ENCODE measurements around the gene ZNF483. TPM values are rescaled to one million over a fixed set of nuclear protein-coding genes. Genes with fewer than 3 reads are reported as not detected.
"Not testable (repeated sequence)": the region's sequence is repeated elsewhere in the genome, so short reads cannot be mapped to it uniquely, and the experiment has no call there.

Gene ZNF483
- total RNA-seq, 1 donor from 2014 or later: 8.7 TPM

- Histone ChIP-seq H3K27me3 (no peaks in the 10 kb centered on the region), H3K4me1 (peaks cover 6% of the 10 kb centered on the region), H3K36me3 (peaks cover 8% of the 10 kb centered on the region), H3K4me3 (no peak overlapping the region), H3K27ac (no peak overlapping the region), H3K9me3 (no peaks in the 10 kb centered on the region)
- no peak for TF ChIP-seq CTCF (IDR thresholded peaks at IDR 0.05)
- intact Hi-C loops (cut with DNase I): no loop called here
- no peak for DNase-seq
- ATAC-seq: no peak
Measured at GRCh38 chr9:111529787-111530186, 4.8 kb downstream of the ZNF483 start.

GRCh38 chr9:111531716-111532115, 6.7 kb downstream of the ZNF483 start:
- intact Hi-C loops (cut with DNase I): no loop called here
- TF ChIP-seq CTCF (IDR thresholded peaks at IDR 0.05): no peak
- no peak overlapping the region for H3K27ac ChIP-seq
- H3K9me3 ChIP-seq: peaks cover 10% of the 10 kb centered on the region
- peaks cover 11% of the 10 kb centered on the region for H3K36me3 ChIP-seq
- H3K4me3 ChIP-seq: no peak overlapping the region
- DNase-seq (no peak), ATAC-seq (no peak)
- H3K4me1 ChIP-seq: no peaks in the 10 kb centered on the region
- H3K27me3 ChIP-seq: no peaks in the 10 kb centered on the region

GRCh38 chr9:111533099-111533790, 8.3 kb downstream of the ZNF483 start:
- TF ChIP-seq CTCF (IDR thresholded peaks at IDR 0.05): no peak
- ATAC-seq (no peak), DNase-seq (no peak)
- H3K27me3 ChIP-seq: no peaks in the 10 kb centered on the region
- no peak overlapping the region for H3K4me3 ChIP-seq
- H3K4me1 ChIP-seq: no peaks in the 10 kb centered on the region
- intact Hi-C loops (cut with DNase I): no loop called here
- H3K36me3 ChIP-seq: peaks cover 11% of the 10 kb centered on the region
- H3K27ac ChIP-seq: no peak overlapping the region
- H3K9me3 ChIP-seq: peaks cover 10% of the 10 kb centered on the region

GRCh38 chr9:111542497-111543254, 17.7 kb downstream of the ZNF483 start:
- DNase-seq: no peak
- ATAC-seq: no peak
- intact Hi-C loops (cut with DNase I): no loop called here
- Histone ChIP-seq H3K9me3 (peaks cover 90% of the 10 kb centered on the region), H3K4me1 (no peaks in the 10 kb centered on the region), H3K4me3 (no peak overlapping the region), H3K27me3 (no peaks in the 10 kb centered on the region), H3K27ac (no peak overlapping the region), H3K36me3 (no peaks in the 10 kb centered on the region)
- no peak for TF ChIP-seq CTCF (IDR thresholded peaks at IDR 0.05)

GRCh38 chr9:111548623-111549022, 23.6 kb downstream of the ZNF483 start:
- Histone ChIP-seq H3K36me3 (no peaks in the 10 kb centered on the region), H3K4me1 (no peaks in the 10 kb centered on the region), H3K27ac (no peak overlapping the region), H3K4me3 (no peak overlapping the region), H3K9me3 (peaks cover 93% of the 10 kb centered on the region), H3K27me3 (no peaks in the 10 kb centered on the region)
- TF ChIP-seq CTCF (IDR thresholded peaks at IDR 0.05): no peak
- no peak for ATAC-seq
- intact Hi-C loops (cut with DNase I): no loop called here
- DNase-seq: no peak

- intact Hi-C loops (cut with DNase I); H3K36me3 ChIP-seq; H3K27ac ChIP-seq; DNase-seq; H3K27me3 ChIP-seq; ATAC-seq; H3K4me1 ChIP-seq; H3K4me3 ChIP-seq: not testable (repeated sequence)
- peaks cover 47% of the 10 kb centered on the region for H3K9me3 ChIP-seq
Measured at GRCh38 chr9:111555425-111555824, 30.4 kb downstream of the ZNF483 start.
